ENCODE measurements around the gene DIDO1. TPM values are rescaled to one million over a fixed set of nuclear protein-coding genes. Genes with fewer than 3 reads are reported as not detected.

Gene DIDO1
- total and polyA plus RNA-seq, 2 donors (not counting 1 experiment from before 2014, with no cell fraction given) = 57.6 to 124 TPM

- Mint-ChIP-seq H3K9me3 (ENCODE audit: insufficient read depth) (no peaks in the 10 kb centered on the region), H3K27ac (peak overlapping the region; percentile 96), H3K4me1 (peaks cover 30% of the 10 kb centered on the region), H3K4me3 (peak overlapping the region; percentile 81), H3K27me3 (no peaks in the 10 kb centered on the region)
- H3K4me1 ChIP-seq (ENCODE audit: control insufficient read depth in 2 of 2, insufficient read depth in 2 of 2, low read length in 2 of 2) = peaks cover 21 to 29% of the 10 kb centered on the region in 2 donors
- peaks cover 0 to 3% of the 10 kb centered on the region in 2 experiments for H3K36me3 ChIP-seq (replicated peaks in 1 of 2; ENCODE audit: control extremely low read depth in 1 of 2, control insufficient read depth in 1 of 2, extremely low read depth in 1 of 2, insufficient read depth in 2 of 2, low read length in 1 of 2)
- CTCF ChIA-PET = interaction anchor here (1.4 kb wide), 1 partner anchor 15 kb away, joined by 3 read pairs; no protein-coding TSS in a partner anchor
- ATAC-seq (ENCODE audit: low read depth) (peak; percentile 7), DNase-seq (no peak)
- H4K20me1 ChIP-seq (ENCODE audit: control insufficient read depth, insufficient read depth, low read length, poor library complexity, severe bottlenecking) = no peaks in the 10 kb centered on the region
- no peaks in the 10 kb centered on the region for H3K79me2 ChIP-seq (ENCODE audit: control insufficient read depth, insufficient read depth, low read length)
- H3K9me3 ChIP-seq (ENCODE audit: control extremely low read depth in 1 of 3, control insufficient read depth in 2 of 3, insufficient read depth in 1 of 3, low read length in 2 of 3) = no peaks in the 10 kb centered on the region
- H3K4me2 ChIP-seq (replicated peaks; ENCODE audit: low read depth, low read length, poor library complexity, severe bottlenecking) = peak overlapping the region; percentile 62
- TF ChIP-seq EZH2 (IDR thresholded peaks at IDR 0.05; ENCODE audit: borderline replicate concordance, insufficient read depth, low read depth, low read length, poor library complexity, severe bottlenecking) (no peak), CTCF (IDR thresholded peaks at IDR 0.05) (no peak)
- H3K9ac ChIP-seq (ENCODE audit: low read length) = no peak overlapping the region
- H3K4me3 ChIP-seq (ENCODE audit: control extremely low read depth in 1 of 5, extremely low read depth in 1 of 5, insufficient read depth in 1 of 5, low read depth in 2 of 5, low read length in 4 of 5) = peak overlapping the region in 1 of 5 experiments; percentile 1
- POLR2A ChIA-PET = no interaction called here
- peak overlapping the region; percentile 58 to 81 for H3K27ac ChIP-seq (ENCODE audit: low read length in 2 of 2)
- WGBS (ENCODE audit: insufficient coverage) = no CpG with 5 or more reads among the region's 8 CpGs
- no peaks in the 10 kb centered on the region for H3K27me3 ChIP-seq (replicated peaks in 1 of 4; ENCODE audit: control extremely low read depth in 1 of 4, control insufficient read depth in 3 of 4, insufficient read depth in 4 of 4, low read length in 3 of 4)
- intact Hi-C loops (cut with micrococcal nuclease) = loop anchor here (1.0 kb wide), 1 partner anchor 29 kb away; no protein-coding TSS in a partner anchor
- H2AFZ ChIP-seq (ENCODE audit: insufficient read depth, low read depth, low read length, poor library complexity, severe bottlenecking) = no peak overlapping the region
These were observed 88.5 kb downstream of the DIDO1 start for GRCh38 chr20:62837790-62838127.

GRCh38 chr20:62836967-62837490, 89.3 kb downstream of the DIDO1 start:
- CTCF ChIA-PET = no interaction called here
- Histone ChIP-seq H3K79me2 (ENCODE audit: control insufficient read depth, insufficient read depth, low read length) (no peaks in the 10 kb centered on the region), H4K20me1 (ENCODE audit: control insufficient read depth, insufficient read depth, low read length, poor library complexity, severe bottlenecking) (no peaks in the 10 kb centered on the region), H3K4me1 (ENCODE audit: control insufficient read depth in 2 of 2, insufficient read depth in 2 of 2, low read length in 2 of 2) (peaks cover 27 to 36% of the 10 kb centered on the region in 2 donors), H3K36me3 (replicated peaks in 1 of 2; ENCODE audit: control extremely low read depth in 1 of 2, control insufficient read depth in 1 of 2, extremely low read depth in 1 of 2, insufficient read depth in 2 of 2, low read length in 1 of 2) (peaks cover 0 to 3% of the 10 kb centered on the region in 2 experiments), H3K4me3 (ENCODE audit: control extremely low read depth in 1 of 5, extremely low read depth in 1 of 5, insufficient read depth in 1 of 5, low read depth in 2 of 5, low read length in 4 of 5) (no peak overlapping the region), H3K9me3 (ENCODE audit: control extremely low read depth in 1 of 3, control insufficient read depth in 2 of 3, insufficient read depth in 1 of 3, low read length in 2 of 3) (no peaks in the 10 kb centered on the region), H2AFZ (ENCODE audit: insufficient read depth, low read depth, low read length, poor library complexity, severe bottlenecking) (no peak overlapping the region), H3K27me3 (replicated peaks in 1 of 4; ENCODE audit: control extremely low read depth in 1 of 4, control insufficient read depth in 3 of 4, insufficient read depth in 4 of 4, low read length in 3 of 4) (no peaks in the 10 kb centered on the region), H3K27ac (ENCODE audit: low read length in 2 of 2) (peak overlapping the region; percentile 58 to 81), H3K4me2 (replicated peaks; ENCODE audit: low read depth, low read length, poor library complexity, severe bottlenecking) (peak overlapping the region; percentile 15), H3K9ac (ENCODE audit: low read length) (no peak overlapping the region)
- WGBS (ENCODE audit: insufficient coverage) = 95% methylated on average over 17 of the region's 19 CpGs
- ATAC-seq (ENCODE audit: low read depth) = no peak
- no peaks in the 10 kb centered on the region for H3K9me3 Mint-ChIP-seq (ENCODE audit: insufficient read depth)
- TF ChIP-seq EZH2 (IDR thresholded peaks at IDR 0.05; ENCODE audit: borderline replicate concordance, insufficient read depth, low read depth, low read length, poor library complexity, severe bottlenecking) (no peak), CTCF (IDR thresholded peaks at IDR 0.05) (no peak)
- peaks cover 37% of the 10 kb centered on the region for H3K4me1 Mint-ChIP-seq
- peak overlapping the region; percentile 55 for H3K4me3 Mint-ChIP-seq
- POLR2A ChIA-PET = no interaction called here
- no peak for DNase-seq
- peak overlapping the region; percentile 74 for H3K27ac Mint-ChIP-seq
- intact Hi-C loops (cut with micrococcal nuclease) = no loop called here
- H3K27me3 Mint-ChIP-seq = no peaks in the 10 kb centered on the region

All from B cell (primary cell).